ENCODE measurements around the gene ROMO1.
A peak's percentile ranks its signal among the peaks of the same experiment; 100 is the strongest.
"Not testable (repeated sequence)": the region's sequence is repeated elsewhere in the genome, so short reads cannot be mapped to it uniquely, and the experiment has no call there.

The ROMO1 gene

GRCh38 chr20:35710039-35710438 is 10.8 kb downstream of the ROMO1 start:
- no peak overlapping the region for H2AK5ac ChIP-seq (ENCODE audit: low read length, severe bottlenecking)
- H3K18ac ChIP-seq (ENCODE audit: low read depth in 1 of 2, low read length in 2 of 2): no peak overlapping the region
- no peak overlapping the region for H3K4me3 ChIP-seq (ENCODE audit: insufficient read depth in 1 of 2, low read depth in 1 of 2, low read length in 2 of 2)
- H3K27ac ChIP-seq (ENCODE audit: low read length, poor library complexity, severe bottlenecking): no peak overlapping the region
- peaks cover 31 to 96% of the 10 kb centered on the region in 2 experiments for H3K36me3 ChIP-seq (ENCODE audit: control insufficient read depth in 1 of 2, insufficient read depth in 2 of 2, low read depth in 1 of 2, low read length in 2 of 2)
- H3K79me1 ChIP-seq (replicated peaks; ENCODE audit: low read length, poor library complexity, severe bottlenecking): peaks cover 2% of the 10 kb centered on the region
- H2BK12ac ChIP-seq (ENCODE audit: low read length in 2 of 2): no peak overlapping the region
- no peaks in the 10 kb centered on the region for H3K27me3 ChIP-seq (ENCODE audit: control insufficient read depth in 1 of 2, insufficient read depth in 1 of 2, low read length in 2 of 2)
- H3K4me2 ChIP-seq (ENCODE audit: low read length, poor library complexity, severe bottlenecking): no peak overlapping the region
- no peak for DNase-seq
- no peak overlapping the region for H2BK5ac ChIP-seq (ENCODE audit: low read depth, low read length, poor library complexity, severe bottlenecking)
- H2BK120ac ChIP-seq (ENCODE audit: low read depth, low read length): no peak overlapping the region
- no peak overlapping the region for H2AFZ ChIP-seq (ENCODE audit: low read depth, low read length)
- H3K9ac ChIP-seq (ENCODE audit: low read length): peak overlapping the region; percentile 41
- H3K9me3 ChIP-seq (ENCODE audit: control insufficient read depth, low read length): no peaks in the 10 kb centered on the region
- no peak overlapping the region for H2BK15ac ChIP-seq (ENCODE audit: low read depth, poor library complexity, severe bottlenecking)
- H3K14ac ChIP-seq (ENCODE audit: low read length in 2 of 2): no peak overlapping the region
- no peak overlapping the region for H3K4ac ChIP-seq (ENCODE audit: low read depth in 1 of 2, low read length in 2 of 2)
- H3K4me1 ChIP-seq (ENCODE audit: control insufficient read depth, insufficient read depth, low read depth, low read length): no peaks in the 10 kb centered on the region
- no peak overlapping the region for H4K91ac ChIP-seq (ENCODE audit: low read length)
- H3K23ac ChIP-seq (ENCODE audit: low read length in 2 of 2): no peak overlapping the region
- H4K8ac ChIP-seq (ENCODE audit: low read length): no peak overlapping the region

GRCh38 chr20:35710884-35711587 is 11.8 kb downstream of the ROMO1 start:
- Histone ChIP-seq H2BK120ac (ENCODE audit: low read depth, low read length) (no peak overlapping the region), H3K4me3 (ENCODE audit: insufficient read depth in 1 of 2, low read depth in 1 of 2, low read length in 2 of 2) (no peak overlapping the region), H3K79me1 (replicated peaks; ENCODE audit: low read length, poor library complexity, severe bottlenecking) (peaks cover 2% of the 10 kb centered on the region), H4K91ac (ENCODE audit: low read length) (no peak overlapping the region), H3K27me3 (ENCODE audit: control insufficient read depth in 1 of 2, insufficient read depth in 1 of 2, low read length in 2 of 2) (no peaks in the 10 kb centered on the region), H3K27ac (ENCODE audit: low read length, poor library complexity, severe bottlenecking) (no peak overlapping the region), H3K4ac (ENCODE audit: low read depth in 1 of 2, low read length in 2 of 2) (no peak overlapping the region), H3K23ac (ENCODE audit: low read length in 2 of 2) (no peak overlapping the region), H3K14ac (ENCODE audit: low read length in 2 of 2) (no peak overlapping the region), H3K9ac (ENCODE audit: low read length) (peak overlapping the region; percentile 41), H4K8ac (ENCODE audit: low read length) (no peak overlapping the region), H2BK5ac (ENCODE audit: low read depth, low read length, poor library complexity, severe bottlenecking) (no peak overlapping the region), H3K36me3 (ENCODE audit: control insufficient read depth in 1 of 2, insufficient read depth in 2 of 2, low read depth in 1 of 2, low read length in 2 of 2) (peaks cover 31 to 96% of the 10 kb centered on the region in 2 experiments), H3K9me3 (ENCODE audit: control insufficient read depth, low read length) (no peaks in the 10 kb centered on the region), H2AFZ (ENCODE audit: low read depth, low read length) (no peak overlapping the region), H3K18ac (ENCODE audit: low read depth in 1 of 2, low read length in 2 of 2) (no peak overlapping the region), H3K4me2 (ENCODE audit: low read length, poor library complexity, severe bottlenecking) (no peak overlapping the region), H3K4me1 (ENCODE audit: control insufficient read depth, insufficient read depth, low read depth, low read length) (no peaks in the 10 kb centered on the region), H2AK5ac (ENCODE audit: low read length, severe bottlenecking) (no peak overlapping the region), H2BK12ac (ENCODE audit: low read length in 2 of 2) (no peak overlapping the region), H2BK15ac (ENCODE audit: low read depth, poor library complexity, severe bottlenecking) (no peak overlapping the region)
- 100% methylated on average over 1 of the region's 6 CpGs for WGBS
- DNase-seq: no peak

GRCh38 chr20:35711588-35712209 is 12.5 kb downstream of the ROMO1 start:
- WGBS: 100% methylated on average over 4 of the region's 6 CpGs
- no peak overlapping the region for H3K4ac ChIP-seq (ENCODE audit: low read depth in 1 of 2, low read length in 2 of 2)
- H2BK5ac ChIP-seq (ENCODE audit: low read depth, low read length, poor library complexity, severe bottlenecking): no peak overlapping the region
- H3K27me3 ChIP-seq (ENCODE audit: control insufficient read depth in 1 of 2, insufficient read depth in 1 of 2, low read length in 2 of 2): no peaks in the 10 kb centered on the region
- peaks cover 2% of the 10 kb centered on the region for H3K79me1 ChIP-seq (replicated peaks; ENCODE audit: low read length, poor library complexity, severe bottlenecking)
- H3K36me3 ChIP-seq (ENCODE audit: control insufficient read depth in 1 of 2, insufficient read depth in 2 of 2, low read depth in 1 of 2, low read length in 2 of 2): peaks cover 32 to 97% of the 10 kb centered on the region in 2 experiments
- no peak overlapping the region for H2BK120ac ChIP-seq (ENCODE audit: low read depth, low read length)
- H4K8ac ChIP-seq (ENCODE audit: low read length): no peak overlapping the region
- H2AK5ac ChIP-seq (ENCODE audit: low read length, severe bottlenecking): no peak overlapping the region
- no peak overlapping the region for H3K14ac ChIP-seq (ENCODE audit: low read length in 2 of 2)
- no peaks in the 10 kb centered on the region for H3K4me1 ChIP-seq (ENCODE audit: control insufficient read depth, insufficient read depth, low read depth, low read length)
- H2AFZ ChIP-seq (ENCODE audit: low read depth, low read length): no peak overlapping the region
- H2BK12ac ChIP-seq (ENCODE audit: low read length in 2 of 2): no peak overlapping the region
- DNase-seq: no peak
- no peak overlapping the region for H3K23ac ChIP-seq (ENCODE audit: low read length in 2 of 2)
- H3K9ac ChIP-seq (ENCODE audit: low read length): peak overlapping the region; percentile 41
- no peak overlapping the region for H4K91ac ChIP-seq (ENCODE audit: low read length)
- no peak overlapping the region for H3K4me2 ChIP-seq (ENCODE audit: low read length, poor library complexity, severe bottlenecking)
- H2BK15ac ChIP-seq (ENCODE audit: low read depth, poor library complexity, severe bottlenecking): no peak overlapping the region
- no peak overlapping the region for H3K4me3 ChIP-seq (ENCODE audit: insufficient read depth in 1 of 2, low read depth in 1 of 2, low read length in 2 of 2)
- no peak overlapping the region for H3K18ac ChIP-seq (ENCODE audit: low read depth in 1 of 2, low read length in 2 of 2)
- no peak overlapping the region for H3K27ac ChIP-seq (ENCODE audit: low read length, poor library complexity, severe bottlenecking)
- H3K9me3 ChIP-seq (ENCODE audit: control insufficient read depth, low read length): no peaks in the 10 kb centered on the region

- not testable (repeated sequence) for H3K23ac ChIP-seq (ENCODE audit: low read length in 2 of 2); H3K9me3 ChIP-seq (ENCODE audit: control insufficient read depth, low read length); H3K14ac ChIP-seq (ENCODE audit: low read length in 2 of 2); H3K27me3 ChIP-seq (ENCODE audit: control insufficient read depth in 1 of 2, insufficient read depth in 1 of 2, low read length in 2 of 2); H3K4ac ChIP-seq (ENCODE audit: low read depth in 1 of 2, low read length in 2 of 2); H2BK5ac ChIP-seq (ENCODE audit: low read depth, low read length, poor library complexity, severe bottlenecking); H4K91ac ChIP-seq (ENCODE audit: low read length); H3K4me1 ChIP-seq (ENCODE audit: control insufficient read depth, insufficient read depth, low read depth, low read length); H3K27ac ChIP-seq (ENCODE audit: low read length, poor library complexity, severe bottlenecking); H2AK5ac ChIP-seq (ENCODE audit: low read length, severe bottlenecking); H3K18ac ChIP-seq (ENCODE audit: low read depth in 1 of 2, low read length in 2 of 2); H4K8ac ChIP-seq (ENCODE audit: low read length); H2BK120ac ChIP-seq (ENCODE audit: low read depth, low read length); DNase-seq; H3K79me1 ChIP-seq (replicated peaks; ENCODE audit: low read length, poor library complexity, severe bottlenecking); H2BK15ac ChIP-seq (ENCODE audit: low read depth, poor library complexity, severe bottlenecking); H3K4me3 ChIP-seq (ENCODE audit: insufficient read depth in 1 of 2, low read depth in 1 of 2, low read length in 2 of 2); H2BK12ac ChIP-seq (ENCODE audit: low read length in 2 of 2); H2AFZ ChIP-seq (ENCODE audit: low read depth, low read length); H3K9ac ChIP-seq (ENCODE audit: low read length); H3K4me2 ChIP-seq (ENCODE audit: low read length, poor library complexity, severe bottlenecking)
- WGBS: 98% methylated on average over 8 of the region's 9 CpGs
- H3K36me3 ChIP-seq (ENCODE audit: control insufficient read depth in 1 of 2, insufficient read depth in 2 of 2, low read depth in 1 of 2, low read length in 2 of 2): peaks cover 42 to 97% of the 10 kb centered on the region in 2 experiments
Measured at GRCh38 chr20:35713120-35713519, 13.9 kb downstream of the ROMO1 start.
